ENCODE measurements around the gene ZRANB1. TPM values are rescaled to one million over a fixed set of nuclear protein-coding genes. Genes with fewer than 3 reads are reported as not detected.

The ZRANB1 gene
- total RNA-seq, 2 donors from 2014 or later, result 8.4 to 13.1 TPM

DNA sequence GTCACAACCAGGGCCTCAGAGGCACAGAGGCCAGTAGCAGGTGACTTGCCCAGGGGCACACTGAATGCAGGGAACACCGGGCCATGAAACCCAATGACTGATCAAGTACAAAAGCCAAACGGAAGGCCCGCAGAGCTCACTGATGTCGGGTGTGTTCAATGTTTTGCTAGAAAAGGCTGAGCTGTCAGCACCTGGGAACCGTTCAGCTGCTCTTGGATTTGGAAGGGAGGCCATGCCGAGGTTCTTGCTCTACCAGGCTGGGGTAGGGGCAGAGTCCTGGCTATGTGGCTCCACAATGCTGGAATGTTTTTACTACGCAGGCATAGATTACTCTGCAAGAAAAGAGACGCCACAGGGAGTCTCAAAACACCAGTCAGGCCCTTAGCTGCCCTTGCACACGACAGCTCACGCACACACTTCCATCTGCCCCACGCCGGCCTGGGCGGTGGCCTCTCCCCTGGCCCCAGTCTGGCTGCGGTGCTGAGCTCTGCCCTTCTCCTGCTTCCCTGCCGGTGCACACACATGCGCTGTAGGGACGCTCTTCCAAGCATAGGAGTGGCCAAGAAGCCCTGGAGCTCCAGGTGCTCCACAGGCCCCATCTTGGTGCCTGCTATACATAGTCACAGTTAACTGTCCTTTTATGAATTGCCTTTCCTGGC, 79.9 kb downstream of the ZRANB1 start:
- no peak overlapping the region for H3K9ac ChIP-seq (ENCODE audit: low read depth in 2 of 2, low read length in 2 of 2)
- no peak for TF ChIP-seq CTCF (IDR thresholded peaks at IDR 0.05)
- no peak overlapping the region for H3K27ac ChIP-seq
- H3K4me3 ChIP-seq, result no peak overlapping the region
- peaks cover 19% of the 10 kb centered on the region for H3K4me1 ChIP-seq
- H3K36me3 ChIP-seq, result peaks cover 6% of the 10 kb centered on the region
- intact Hi-C loops (cut with DNase I), result no loop called here
- DNase-seq, result no peak
- H3K27me3 ChIP-seq, result no peaks in the 10 kb centered on the region
- H3K9me3 ChIP-seq, result no peaks in the 10 kb centered on the region

- no peak for DNase-seq
- no peaks in the 10 kb centered on the region for H3K27me3 ChIP-seq
- H3K4me3 ChIP-seq, result no peak overlapping the region
- peaks cover 9% of the 10 kb centered on the region for H3K36me3 ChIP-seq
- H3K9me3 ChIP-seq, result no peaks in the 10 kb centered on the region
- H3K27ac ChIP-seq, result no peak overlapping the region
- no peak overlapping the region for H3K9ac ChIP-seq (ENCODE audit: low read depth in 2 of 2, low read length in 2 of 2)
- intact Hi-C loops (cut with DNase I), result no loop called here
- H3K4me1 ChIP-seq, result peaks cover 19% of the 10 kb centered on the region
- TF ChIP-seq CTCF (IDR thresholded peaks at IDR 0.05), result no peak
Measured at GRCh38 chr10:125022671-125023070, 80.7 kb downstream of the ZRANB1 start.

DNA sequence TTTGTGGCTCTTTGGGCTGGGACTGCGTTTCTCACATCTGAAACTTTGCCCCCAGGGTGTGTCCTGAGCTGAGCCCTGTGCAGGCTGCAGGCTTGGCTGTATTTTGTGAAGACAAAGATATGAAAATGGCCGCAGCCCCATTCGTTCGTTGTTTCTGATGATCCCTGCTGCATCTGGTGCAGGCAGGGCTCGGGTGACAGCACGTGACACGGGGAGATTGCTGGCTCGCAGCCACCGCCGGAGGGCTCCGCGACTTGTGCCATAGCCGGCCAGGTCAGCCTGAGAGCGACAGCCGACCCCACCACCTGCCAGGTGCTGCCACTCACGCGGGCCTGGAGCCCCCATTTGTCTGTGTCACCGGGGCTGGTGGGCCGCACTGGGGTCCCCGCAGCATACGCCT, 81.3 kb downstream of the ZRANB1 start:
- no peak for TF ChIP-seq CTCF (IDR thresholded peaks at IDR 0.05)

DNA sequence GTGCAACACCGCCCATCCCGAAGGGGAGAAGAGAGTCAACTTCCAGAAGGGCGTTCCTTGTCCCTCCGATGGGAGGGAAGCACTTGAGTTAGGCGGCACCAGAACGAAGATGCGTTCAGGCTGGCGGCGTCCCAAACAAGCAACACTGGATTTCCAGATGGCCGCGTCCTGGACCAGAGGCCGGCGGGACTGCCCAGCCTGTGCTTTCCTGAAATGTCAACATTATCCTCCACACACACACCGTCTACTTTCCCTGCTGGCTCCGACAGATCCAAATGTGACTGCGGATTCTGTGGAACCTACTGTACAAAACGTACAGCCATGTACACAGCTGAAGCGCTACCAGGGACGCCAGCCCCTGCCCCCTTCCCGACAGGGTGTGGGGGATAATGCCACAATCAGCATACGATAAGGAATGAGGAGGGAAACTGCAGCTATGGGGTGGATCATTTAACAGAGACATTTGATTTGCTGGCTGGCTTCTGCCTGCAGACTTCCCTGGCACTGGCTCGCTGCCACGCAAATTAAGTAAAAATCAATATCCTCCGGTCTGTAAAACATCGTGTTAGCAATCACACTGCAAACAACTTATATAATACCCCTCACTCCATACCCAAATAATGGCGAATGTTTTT, 82.1 kb downstream of the ZRANB1 start:
- intact Hi-C loops (cut with DNase I), result no loop called here
- peaks cover 9% of the 10 kb centered on the region for H3K36me3 ChIP-seq

More for the DNA sequence above, 81.3 kb downstream of the ZRANB1 start:
- H3K9ac ChIP-seq (ENCODE audit: low read depth in 2 of 2, low read length in 2 of 2), result no peak overlapping the region
- H3K27ac ChIP-seq, result no peak overlapping the region
- H3K4me3 ChIP-seq, result no peak overlapping the region
- peaks cover 19% of the 10 kb centered on the region for H3K4me1 ChIP-seq
- H3K27me3 ChIP-seq, result no peaks in the 10 kb centered on the region
- DNase-seq, result no peak
- intact Hi-C loops (cut with DNase I), result no loop called here
- H3K9me3 ChIP-seq, result no peaks in the 10 kb centered on the region
- peaks cover 9% of the 10 kb centered on the region for H3K36me3 ChIP-seq

More for the DNA sequence above, 82.1 kb downstream of the ZRANB1 start:
- DNase-seq, result peak; percentile 72
- no peaks in the 10 kb centered on the region for H3K9me3 ChIP-seq
- no peak overlapping the region for H3K4me3 ChIP-seq
- H3K27me3 ChIP-seq, result no peaks in the 10 kb centered on the region
- H3K4me1 ChIP-seq, result peaks cover 19% of the 10 kb centered on the region
- H3K27ac ChIP-seq, result no peak overlapping the region
- TF ChIP-seq CTCF (IDR thresholded peaks at IDR 0.05), result no peak
- H3K9ac ChIP-seq (ENCODE audit: low read depth in 2 of 2, low read length in 2 of 2), result no peak overlapping the region
